ENCODE measurements around the gene BYSL. TPM values are rescaled to one million over a fixed set of nuclear protein-coding genes. Genes with fewer than 3 reads are reported as not detected.

Gene BYSL
- total and polyA plus RNA-seq, 2 donors (not counting 3 experiments of a cell fraction or from before 2014, with no cell fraction given) = 33.1 to 41.8 TPM

DNA sequence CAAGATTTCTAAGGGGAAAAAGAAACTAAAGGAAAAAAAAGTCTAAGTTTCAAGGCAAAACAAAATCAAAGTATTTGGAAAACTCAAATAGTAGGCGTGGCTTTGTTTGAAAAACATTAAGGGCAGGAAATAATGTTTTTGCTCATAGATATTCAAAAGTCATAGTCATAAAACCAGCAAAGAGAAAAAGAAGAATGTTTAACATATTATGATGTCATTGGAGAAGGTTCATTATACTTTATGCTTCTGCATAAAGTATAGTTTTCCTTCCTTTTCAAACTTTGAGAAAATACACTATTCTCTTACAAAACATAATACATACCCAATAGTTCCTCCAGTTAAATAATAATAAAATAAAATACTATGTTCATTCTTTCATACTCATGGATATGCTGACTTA, 39.8 kb upstream of the BYSL start:
- no peak overlapping the region for H3K4me3 ChIP-seq (replicated peaks in 1 of 3; ENCODE audit: insufficient read depth in 1 of 3, low read depth in 1 of 3, low read length in 3 of 3)
- no peak overlapping the region for H2AFZ ChIP-seq (ENCODE audit: low read depth, low read length)
- H3K9ac ChIP-seq (replicated peaks; ENCODE audit: extremely low read depth, insufficient read depth, low read length) = no peak overlapping the region
- no peaks in the 10 kb centered on the region for H3K9me1 ChIP-seq (replicated peaks; ENCODE audit: control insufficient read depth, extremely low read depth, insufficient read depth, low read length)
- no peaks in the 10 kb centered on the region for H3K36me3 ChIP-seq (ENCODE audit: control insufficient read depth in 2 of 2, extremely low read depth in 1 of 2, insufficient read depth in 2 of 2, low read length in 2 of 2)
- DNase-seq (ENCODE audit: low read depth, low spot score) (no peak), FAIRE-seq (no peak)
- BruUV-seq (replicated peaks) = no TSS peak
- H3K9me3 ChIP-seq (replicated peaks; ENCODE audit: control insufficient read depth, insufficient read depth, low read length) = no peaks in the 10 kb centered on the region
- TF ChIP-seq, protein P1, sequence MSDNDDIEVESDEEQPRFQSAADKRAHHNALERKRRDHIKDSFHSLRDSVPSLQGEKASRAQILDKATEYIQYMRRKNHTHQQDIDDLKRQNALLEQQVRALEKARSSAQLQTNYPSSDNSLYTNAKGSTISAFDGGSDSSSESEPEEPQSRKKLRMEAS (IDR thresholded peaks at IDR 0.05; ENCODE audit: insufficient read depth, insufficient read length) = no peak
- TF ChIP-seq POLR2AphosphoS5 (IDR thresholded peaks at IDR 0.05; ENCODE audit: insufficient read depth, low read depth, low read length) = no peak
- TF ChIP-seq JUN (IDR thresholded peaks at IDR 0.05; ENCODE audit: borderline replicate concordance, insufficient read depth, insufficient read length, low read depth) = no peak
- TF ChIP-seq, protein P2, sequence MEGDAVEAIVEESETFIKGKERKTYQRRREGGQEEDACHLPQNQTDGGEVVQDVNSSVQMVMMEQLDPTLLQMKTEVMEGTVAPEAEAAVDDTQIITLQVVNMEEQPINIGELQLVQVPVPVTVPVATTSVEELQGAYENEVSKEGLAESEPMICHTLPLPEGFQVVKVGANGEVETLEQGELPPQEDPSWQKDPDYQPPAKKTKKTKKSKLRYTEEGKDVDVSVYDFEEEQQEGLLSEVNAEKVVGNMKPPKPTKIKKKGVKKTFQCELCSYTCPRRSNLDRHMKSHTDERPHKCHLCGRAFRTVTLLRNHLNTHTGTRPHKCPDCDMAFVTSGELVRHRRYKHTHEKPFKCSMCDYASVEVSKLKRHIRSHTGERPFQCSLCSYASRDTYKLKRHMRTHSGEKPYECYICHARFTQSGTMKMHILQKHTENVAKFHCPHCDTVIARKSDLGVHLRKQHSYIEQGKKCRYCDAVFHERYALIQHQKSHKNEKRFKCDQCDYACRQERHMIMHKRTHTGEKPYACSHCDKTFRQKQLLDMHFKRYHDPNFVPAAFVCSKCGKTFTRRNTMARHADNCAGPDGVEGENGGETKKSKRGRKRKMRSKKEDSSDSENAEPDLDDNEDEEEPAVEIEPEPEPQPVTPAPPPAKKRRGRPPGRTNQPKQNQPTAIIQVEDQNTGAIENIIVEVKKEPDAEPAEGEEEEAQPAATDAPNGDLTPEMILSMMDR (IDR thresholded peaks at IDR 0.05; ENCODE audit: extremely low read depth in 1 of 2, insufficient read depth in 1 of 2, low read depth in 1 of 2, low read length in 2 of 2) = no peak
- intact Hi-C loops (cut with micrococcal nuclease) = no loop called here
- H4K20me1 ChIP-seq (replicated peaks; ENCODE audit: control insufficient read depth, extremely low read depth, insufficient read depth, low read length) = no peaks in the 10 kb centered on the region
- ChIA-PET CTCF (interaction anchor here (2.2 kb wide), 1 partner anchor 34 kb away, joined by 7 read pairs; no protein-coding TSS in a partner anchor), POLR2A (no interaction called here)
- H3K27me3 ChIP-seq (ENCODE audit: control insufficient read depth in 2 of 2, insufficient read depth in 2 of 2, low read length in 2 of 2) = no peaks in the 10 kb centered on the region
- H3K79me2 ChIP-seq (ENCODE audit: control insufficient read depth, insufficient read depth, low read length) = no peaks in the 10 kb centered on the region
- no peaks in the 10 kb centered on the region for H3K4me1 ChIP-seq (ENCODE audit: control insufficient read depth, extremely low read depth, insufficient read depth, low read length)
- H3K4me2 ChIP-seq (ENCODE audit: insufficient read depth, low read length) = no peak overlapping the region
- dilution Hi-C loops (cut with MboI; ENCODE audit: extremely low pct_ligation_motif_present, low sequenced_read_pairs) = no loop called here
- H3K27ac ChIP-seq (ENCODE audit: insufficient read depth, low read depth, low read length) = no peak overlapping the region

DNA sequence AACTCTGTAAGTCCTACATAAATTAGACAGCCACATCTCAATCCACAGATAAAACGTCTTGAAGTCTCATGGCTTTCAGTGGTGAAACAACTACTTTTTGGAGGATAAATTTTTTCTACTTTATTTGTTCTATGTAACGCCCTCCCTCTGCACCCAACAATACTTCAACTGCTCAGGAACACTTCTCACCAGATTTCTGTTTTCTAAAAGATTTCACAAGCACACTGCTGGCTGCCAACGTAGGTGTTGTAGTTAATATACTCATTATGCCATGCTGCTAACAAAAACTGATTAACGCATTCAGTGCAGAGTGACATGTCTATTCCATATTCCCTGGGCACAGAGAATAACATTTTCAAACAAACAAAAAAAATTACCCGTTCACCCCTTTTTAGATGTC, 36.3 kb upstream of the BYSL start:
- ChIA-PET POLR2A (no interaction called here), CTCF (no interaction called here)
- Histone ChIP-seq H3K4me3 (replicated peaks in 1 of 3; ENCODE audit: insufficient read depth in 1 of 3, low read depth in 1 of 3, low read length in 3 of 3) (no peak overlapping the region), H3K4me1 (ENCODE audit: control insufficient read depth, extremely low read depth, insufficient read depth, low read length) (no peaks in the 10 kb centered on the region), H4K20me1 (replicated peaks; ENCODE audit: control insufficient read depth, extremely low read depth, insufficient read depth, low read length) (no peaks in the 10 kb centered on the region), H3K79me2 (ENCODE audit: control insufficient read depth, insufficient read depth, low read length) (no peaks in the 10 kb centered on the region), H3K9me1 (replicated peaks; ENCODE audit: control insufficient read depth, extremely low read depth, insufficient read depth, low read length) (no peaks in the 10 kb centered on the region), H3K36me3 (ENCODE audit: control insufficient read depth in 2 of 2, extremely low read depth in 1 of 2, insufficient read depth in 2 of 2, low read length in 2 of 2) (no peaks in the 10 kb centered on the region), H3K4me2 (ENCODE audit: insufficient read depth, low read length) (no peak overlapping the region), H2AFZ (ENCODE audit: low read depth, low read length) (no peak overlapping the region), H3K27ac (ENCODE audit: insufficient read depth, low read depth, low read length) (no peak overlapping the region), H3K9me3 (replicated peaks; ENCODE audit: control insufficient read depth, insufficient read depth, low read length) (no peaks in the 10 kb centered on the region), H3K9ac (replicated peaks; ENCODE audit: extremely low read depth, insufficient read depth, low read length) (no peak overlapping the region), H3K27me3 (ENCODE audit: control insufficient read depth in 2 of 2, insufficient read depth in 2 of 2, low read length in 2 of 2) (no peaks in the 10 kb centered on the region)
- DNase-seq (ENCODE audit: low read depth, low spot score) = no peak
- FAIRE-seq = no peak
- TF ChIP-seq EZH2 (IDR thresholded peaks at IDR 0.05; ENCODE audit: borderline replicate concordance, low read depth, low read length, severe bottlenecking) (no peak), FOS (IDR thresholded peaks at IDR 0.05; ENCODE audit: borderline replicate concordance, insufficient read depth, low read length) (no peak), POLR2A (IDR thresholded peaks at IDR 0.05; ENCODE audit: low read depth, low read length) (no peak), POLR2AphosphoS5 (IDR thresholded peaks at IDR 0.05; ENCODE audit: insufficient read depth, low read depth, low read length) (no peak), GATA2 (IDR thresholded peaks at IDR 0.05; ENCODE audit: insufficient read depth, insufficient read length, low read depth, low read length) (no peak), MYC (IDR thresholded peaks at IDR 0.05; ENCODE audit: low read depth, low read length) (no peak), JUN (IDR thresholded peaks at IDR 0.05; ENCODE audit: borderline replicate concordance, insufficient read depth, insufficient read length, low read depth) (no peak)
- TF ChIP-seq, protein P1 (IDR thresholded peaks at IDR 0.05; ENCODE audit: insufficient read depth, insufficient read length) = no peak
- TF ChIP-seq, protein P2 (IDR thresholded peaks at IDR 0.05; ENCODE audit: extremely low read depth in 1 of 2, insufficient read depth in 1 of 2, low read depth in 1 of 2, low read length in 2 of 2) = no peak
- no TSS peak for BruUV-seq (replicated peaks)
- intact Hi-C loops (cut with micrococcal nuclease) = no loop called here
- dilution Hi-C loops (cut with MboI; ENCODE audit: extremely low pct_ligation_motif_present, low sequenced_read_pairs) = no loop called here

Measured in endothelial cell of umbilical vein (primary cell).